IgD-negative memory B cell (primary cell): ENCODE data around the gene CHAT. TPM values are rescaled to one million over a fixed set of nuclear protein-coding genes. Genes with fewer than 3 reads are reported as not detected.

Experiments used
- H3K27ac Mint-ChIP-seq, 3 donors: one replicate each; pipeline ENCODE4 v1.8.0; 2020 to 2022; ENCODE audit warnings: mild to moderate bottlenecking in 3 of 3, mixed read lengths in 3 of 3, moderate library complexity in 1 of 3
- H3K27me3 Mint-ChIP-seq: one replicate; pipeline ENCODE4 v1.8.0; 2021; ENCODE audit warnings: mixed read lengths
- H3K36me3 Mint-ChIP-seq: one replicate; pipeline ENCODE4 v1.8.0; 2020; ENCODE audit warnings: mild to moderate bottlenecking, mixed read lengths
- H3K4me1 Mint-ChIP-seq, 3 donors: one replicate each; pipeline ENCODE4 v1.8.0; 2020 to 2022; ENCODE audit warnings: mixed read lengths in 3 of 3, mild to moderate bottlenecking in 1 of 3
- H3K4me3 Mint-ChIP-seq, 4 donors: one replicate each; pipeline ENCODE4 v1.8.0; 2020 to 2022; ENCODE audit warnings: mild to moderate bottlenecking in 4 of 4, mixed read lengths in 4 of 4, moderate library complexity in 3 of 4
- H3K9me3 Mint-ChIP-seq, 3 donors: one replicate each; pipeline ENCODE4 v1.8.0; 2020 to 2021; ENCODE audit warnings: mixed read lengths in 3 of 3, mild to moderate bottlenecking in 1 of 3
- polyA plus RNA-seq: library from polyadenylated mRNA; unstranded; fragments of 300-500 nt; fragmentation: Illumina TruSeq; gene quantifications from one replicate; pipeline ENCODE4 v1.2.3, GENCODE V29; 2021

The CHAT gene
- polyA plus RNA-seq, 1 donor from 2014 or later, result not detected

- Mint-ChIP-seq H3K4me3 (no peak overlapping the region), H3K4me1 (peaks cover 4 to 5% (median 5%) of the 10 kb centered on the region in 3 donors), H3K9me3 (peaks cover 2 to 11% (median 3%) of the 10 kb centered on the region in 3 donors), H3K27me3 (peaks cover 9% of the 10 kb centered on the region), H3K36me3 (no peaks in the 10 kb centered on the region), H3K27ac (no peak overlapping the region)
Measured at GRCh38 chr10:49593564-49593875, 20.3 kb upstream of the CHAT start.

- Mint-ChIP-seq H3K9me3 (peaks cover 2 to 10% (median 2%) of the 10 kb centered on the region in 3 donors), H3K27ac (no peak overlapping the region), H3K4me1 (peaks cover 4 to 5% (median 5%) of the 10 kb centered on the region in 3 donors), H3K27me3 (peaks cover 9% of the 10 kb centered on the region), H3K36me3 (no peaks in the 10 kb centered on the region), H3K4me3 (no peak overlapping the region)
Measured at GRCh38 chr10:49593998-49594397, 19.8 kb upstream of the CHAT start.

- H3K27ac Mint-ChIP-seq, result no peak overlapping the region
- H3K4me1 Mint-ChIP-seq, result peaks cover 4 to 5% (median 5%) of the 10 kb centered on the region in 3 donors
- peaks cover 0 to 4% (median 2%) of the 10 kb centered on the region in 3 donors for H3K9me3 Mint-ChIP-seq
- no peak overlapping the region for H3K4me3 Mint-ChIP-seq
- H3K36me3 Mint-ChIP-seq, result no peaks in the 10 kb centered on the region
- peaks cover 9% of the 10 kb centered on the region for H3K27me3 Mint-ChIP-seq
Measured at GRCh38 chr10:49594594-49594993, 19.2 kb upstream of the CHAT start.

GRCh38 chr10:49595003-49595712, 18.7 kb upstream of the CHAT start:
- no peaks in the 10 kb centered on the region for H3K36me3 Mint-ChIP-seq
- peaks cover 4 to 5% (median 5%) of the 10 kb centered on the region in 3 donors for H3K4me1 Mint-ChIP-seq
- H3K27me3 Mint-ChIP-seq, result peaks cover 9% of the 10 kb centered on the region
- peaks cover 0 to 2% (median 2%) of the 10 kb centered on the region in 3 donors for H3K9me3 Mint-ChIP-seq
- H3K27ac Mint-ChIP-seq, result no peak overlapping the region
- H3K4me3 Mint-ChIP-seq, result no peak overlapping the region

GRCh38 chr10:49595713-49596492, 17.9 kb upstream of the CHAT start:
- Mint-ChIP-seq H3K36me3 (no peaks in the 10 kb centered on the region), H3K9me3 (no peaks in the 10 kb centered on the region), H3K4me1 (peaks cover 4 to 5% (median 5%) of the 10 kb centered on the region in 3 donors), H3K4me3 (no peak overlapping the region), H3K27me3 (peaks cover 15% of the 10 kb centered on the region), H3K27ac (no peak overlapping the region)

- Mint-ChIP-seq H3K9me3 (no peaks in the 10 kb centered on the region), H3K4me1 (peaks cover 4 to 5% (median 5%) of the 10 kb centered on the region in 3 donors), H3K36me3 (no peaks in the 10 kb centered on the region), H3K4me3 (no peak overlapping the region), H3K27ac (no peak overlapping the region), H3K27me3 (peaks cover 16% of the 10 kb centered on the region)
Measured at GRCh38 chr10:49596493-49596809, 17.4 kb upstream of the CHAT start.

GRCh38 chr10:49596836-49597235, 17.0 kb upstream of the CHAT start:
- H3K4me1 Mint-ChIP-seq, result peaks cover 4 to 5% (median 5%) of the 10 kb centered on the region in 3 donors
- H3K27me3 Mint-ChIP-seq, result peaks cover 12% of the 10 kb centered on the region
- no peak overlapping the region for H3K27ac Mint-ChIP-seq
- H3K36me3 Mint-ChIP-seq, result no peaks in the 10 kb centered on the region
- H3K4me3 Mint-ChIP-seq, result no peak overlapping the region
- H3K9me3 Mint-ChIP-seq, result no peaks in the 10 kb centered on the region

- H3K4me3 Mint-ChIP-seq, result no peak overlapping the region
- H3K27ac Mint-ChIP-seq, result no peak overlapping the region
- peaks cover 18% of the 10 kb centered on the region for H3K27me3 Mint-ChIP-seq
- no peaks in the 10 kb centered on the region for H3K36me3 Mint-ChIP-seq
- H3K9me3 Mint-ChIP-seq, result no peaks in the 10 kb centered on the region
- H3K4me1 Mint-ChIP-seq, result peaks cover 4 to 5% (median 5%) of the 10 kb centered on the region in 3 donors
Measured at GRCh38 chr10:49597426-49598163, 16.2 kb upstream of the CHAT start.

GRCh38 chr10:49598164-49598856, 15.5 kb upstream of the CHAT start:
- Mint-ChIP-seq H3K27ac (no peak overlapping the region), H3K36me3 (no peaks in the 10 kb centered on the region), H3K4me1 (peaks cover 0 to 3% (median 3%) of the 10 kb centered on the region in 3 donors), H3K27me3 (peaks cover 18% of the 10 kb centered on the region), H3K4me3 (no peak overlapping the region), H3K9me3 (no peaks in the 10 kb centered on the region)

- peaks cover 18% of the 10 kb centered on the region for H3K27me3 Mint-ChIP-seq
- peaks cover 0 to 3% (median 3%) of the 10 kb centered on the region in 3 donors for H3K4me1 Mint-ChIP-seq
- no peak overlapping the region for H3K27ac Mint-ChIP-seq
- H3K36me3 Mint-ChIP-seq, result no peaks in the 10 kb centered on the region
- H3K9me3 Mint-ChIP-seq, result no peaks in the 10 kb centered on the region
- no peak overlapping the region for H3K4me3 Mint-ChIP-seq
Measured at GRCh38 chr10:49598986-49599385, 14.9 kb upstream of the CHAT start.

GRCh38 chr10:49599546-49599945, 14.3 kb upstream of the CHAT start:
- Mint-ChIP-seq H3K4me1 (peaks cover 0 to 1% (median under 1%) of the 10 kb centered on the region in 3 donors), H3K9me3 (no peaks in the 10 kb centered on the region), H3K27ac (no peak overlapping the region), H3K4me3 (no peak overlapping the region), H3K36me3 (no peaks in the 10 kb centered on the region), H3K27me3 (peaks cover 18% of the 10 kb centered on the region)

GRCh38 chr10:49600046-49600445, 13.8 kb upstream of the CHAT start:
- no peak overlapping the region for H3K27ac Mint-ChIP-seq
- H3K36me3 Mint-ChIP-seq, result no peaks in the 10 kb centered on the region
- H3K9me3 Mint-ChIP-seq, result no peaks in the 10 kb centered on the region
- H3K4me1 Mint-ChIP-seq, result no peaks in the 10 kb centered on the region
- H3K4me3 Mint-ChIP-seq, result no peak overlapping the region
- peaks cover 20% of the 10 kb centered on the region for H3K27me3 Mint-ChIP-seq

- peaks cover 24% of the 10 kb centered on the region for H3K27me3 Mint-ChIP-seq
- H3K9me3 Mint-ChIP-seq, result no peaks in the 10 kb centered on the region
- H3K4me3 Mint-ChIP-seq, result no peak overlapping the region
- H3K4me1 Mint-ChIP-seq, result no peaks in the 10 kb centered on the region
- H3K36me3 Mint-ChIP-seq, result no peaks in the 10 kb centered on the region
- H3K27ac Mint-ChIP-seq, result no peak overlapping the region
Measured at GRCh38 chr10:49600781-49601400, 12.9 kb upstream of the CHAT start.

- H3K9me3 Mint-ChIP-seq, result peaks cover 0 to 2% (median 0%) of the 10 kb centered on the region in 3 donors
- peaks cover 26% of the 10 kb centered on the region for H3K27me3 Mint-ChIP-seq
- no peak overlapping the region for H3K4me3 Mint-ChIP-seq
- H3K36me3 Mint-ChIP-seq, result no peaks in the 10 kb centered on the region
- peaks cover 0 to 3% (median 0%) of the 10 kb centered on the region in 3 donors for H3K4me1 Mint-ChIP-seq
- no peak overlapping the region for H3K27ac Mint-ChIP-seq
Measured at GRCh38 chr10:49601857-49602256, 12.0 kb upstream of the CHAT start.
